Neural cell (in vitro differentiated cells): Measurements from ENCODE around the gene PDYN.

ENCODE experiments used
- EP300 ChIP-seq: fragments of 450-650 bp; conservative IDR thresholded peaks from 2 replicates; pipeline ENCODE4 v1.6.1; 2014; ENCODE audit warnings: antibody characterized with exemption, mild to moderate bottlenecking, moderate library complexity; ENCODE audit not compliant: poor library complexity, severe bottlenecking
- EZH2 ChIP-seq: fragments of 200-600, 300-800 bp; shearing (Covaris generic), sonication (generic); IDR thresholded peaks from 2 replicates; pipeline ENCODE4 v1.6.1; 2014; ENCODE audit warnings: antibody characterized with exemption, low read length, borderline replicate concordance, mild to moderate bottlenecking; ENCODE audit not compliant: insufficient read depth, poor library complexity, severe bottlenecking
- POLR2AphosphoS5 ChIP-seq: IDR thresholded peaks from 2 replicates; pipeline ENCODE4 v1.6.1; 2012
- TAF1 ChIP-seq: IDR thresholded peaks from 2 replicates; pipeline ENCODE4 v1.6.1; 2012; ENCODE audit warnings: low read depth
- TF ChIP-seq, protein P1 (sequence below): fragments of 450-650 bp; IDR thresholded peaks from 2 replicates; pipeline ENCODE4 v1.5.1; 2014; ENCODE audit warnings: antibody characterized with exemption, mild to moderate bottlenecking, moderate library complexity; ENCODE audit not compliant: poor library complexity, severe bottlenecking
- TF ChIP-seq, protein P2 (sequence below): IDR thresholded peaks from 2 replicates; pipeline ENCODE4 v1.6.1; 2012; ENCODE audit warnings: borderline replicate concordance

DNA sequence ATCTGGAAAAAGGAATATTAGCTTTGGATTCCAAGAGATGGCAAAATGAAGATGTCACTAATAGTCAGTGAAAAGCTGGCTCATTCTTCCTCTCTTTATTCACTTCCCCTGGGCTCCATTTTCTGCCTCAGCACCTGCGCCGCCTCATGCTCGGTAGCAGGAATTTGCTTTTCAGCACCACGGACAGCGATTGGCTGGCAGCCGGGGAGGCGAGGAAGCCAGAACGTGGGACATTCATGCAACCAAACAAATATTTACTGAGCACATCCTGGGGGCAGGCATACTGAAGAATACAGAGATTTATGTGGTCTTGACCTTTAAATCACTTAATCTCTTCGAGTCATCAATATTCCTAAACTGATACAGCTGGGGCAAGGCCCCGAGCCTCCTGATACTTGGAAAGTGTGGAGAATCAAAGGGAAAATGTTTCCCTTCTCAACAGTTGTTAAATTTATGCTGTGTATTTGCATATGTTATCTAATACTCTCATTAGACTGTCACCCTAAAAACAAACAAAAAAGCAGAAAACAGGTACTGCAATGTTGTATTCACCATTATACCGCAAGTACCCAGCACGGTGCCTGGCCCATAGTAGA is 12.1 kb upstream of the PDYN start:
- TF ChIP-seq, protein P1, sequence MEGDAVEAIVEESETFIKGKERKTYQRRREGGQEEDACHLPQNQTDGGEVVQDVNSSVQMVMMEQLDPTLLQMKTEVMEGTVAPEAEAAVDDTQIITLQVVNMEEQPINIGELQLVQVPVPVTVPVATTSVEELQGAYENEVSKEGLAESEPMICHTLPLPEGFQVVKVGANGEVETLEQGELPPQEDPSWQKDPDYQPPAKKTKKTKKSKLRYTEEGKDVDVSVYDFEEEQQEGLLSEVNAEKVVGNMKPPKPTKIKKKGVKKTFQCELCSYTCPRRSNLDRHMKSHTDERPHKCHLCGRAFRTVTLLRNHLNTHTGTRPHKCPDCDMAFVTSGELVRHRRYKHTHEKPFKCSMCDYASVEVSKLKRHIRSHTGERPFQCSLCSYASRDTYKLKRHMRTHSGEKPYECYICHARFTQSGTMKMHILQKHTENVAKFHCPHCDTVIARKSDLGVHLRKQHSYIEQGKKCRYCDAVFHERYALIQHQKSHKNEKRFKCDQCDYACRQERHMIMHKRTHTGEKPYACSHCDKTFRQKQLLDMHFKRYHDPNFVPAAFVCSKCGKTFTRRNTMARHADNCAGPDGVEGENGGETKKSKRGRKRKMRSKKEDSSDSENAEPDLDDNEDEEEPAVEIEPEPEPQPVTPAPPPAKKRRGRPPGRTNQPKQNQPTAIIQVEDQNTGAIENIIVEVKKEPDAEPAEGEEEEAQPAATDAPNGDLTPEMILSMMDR = peak; percentile 36
- TF ChIP-seq, protein P2, sequence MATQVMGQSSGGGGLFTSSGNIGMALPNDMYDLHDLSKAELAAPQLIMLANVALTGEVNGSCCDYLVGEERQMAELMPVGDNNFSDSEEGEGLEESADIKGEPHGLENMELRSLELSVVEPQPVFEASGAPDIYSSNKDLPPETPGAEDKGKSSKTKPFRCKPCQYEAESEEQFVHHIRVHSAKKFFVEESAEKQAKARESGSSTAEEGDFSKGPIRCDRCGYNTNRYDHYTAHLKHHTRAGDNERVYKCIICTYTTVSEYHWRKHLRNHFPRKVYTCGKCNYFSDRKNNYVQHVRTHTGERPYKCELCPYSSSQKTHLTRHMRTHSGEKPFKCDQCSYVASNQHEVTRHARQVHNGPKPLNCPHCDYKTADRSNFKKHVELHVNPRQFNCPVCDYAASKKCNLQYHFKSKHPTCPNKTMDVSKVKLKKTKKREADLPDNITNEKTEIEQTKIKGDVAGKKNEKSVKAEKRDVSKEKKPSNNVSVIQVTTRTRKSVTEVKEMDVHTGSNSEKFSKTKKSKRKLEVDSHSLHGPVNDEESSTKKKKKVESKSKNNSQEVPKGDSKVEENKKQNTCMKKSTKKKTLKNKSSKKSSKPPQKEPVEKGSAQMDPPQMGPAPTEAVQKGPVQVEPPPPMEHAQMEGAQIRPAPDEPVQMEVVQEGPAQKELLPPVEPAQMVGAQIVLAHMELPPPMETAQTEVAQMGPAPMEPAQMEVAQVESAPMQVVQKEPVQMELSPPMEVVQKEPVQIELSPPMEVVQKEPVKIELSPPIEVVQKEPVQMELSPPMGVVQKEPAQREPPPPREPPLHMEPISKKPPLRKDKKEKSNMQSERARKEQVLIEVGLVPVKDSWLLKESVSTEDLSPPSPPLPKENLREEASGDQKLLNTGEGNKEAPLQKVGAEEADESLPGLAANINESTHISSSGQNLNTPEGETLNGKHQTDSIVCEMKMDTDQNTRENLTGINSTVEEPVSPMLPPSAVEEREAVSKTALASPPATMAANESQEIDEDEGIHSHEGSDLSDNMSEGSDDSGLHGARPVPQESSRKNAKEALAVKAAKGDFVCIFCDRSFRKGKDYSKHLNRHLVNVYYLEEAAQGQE = peak; percentile 94
- TF ChIP-seq EZH2 (no peak), EP300 (no peak), TAF1 (no peak), POLR2AphosphoS5 (no peak)
